ENCODE measurements around the gene ZFAND3.
"Not testable (repeated sequence)": the region's sequence is repeated elsewhere in the genome, so short reads cannot be mapped to it uniquely, and the experiment has no call there.

ZFAND3 gene

GRCh38 chr6:37940074-37940847, 120.7 kb downstream of the ZFAND3 start:
- TF ChIP-seq CTCF (IDR thresholded peaks at IDR 0.05; ENCODE audit: borderline replicate concordance, insufficient read depth, low read depth, low read length) = no peak
- no peak overlapping the region for H3K4me3 ChIP-seq (ENCODE audit: low read depth, low read length)

GRCh38 chr6:37941871-37942270, 122.3 kb downstream of the ZFAND3 start:
- no peak overlapping the region for H3K4me3 ChIP-seq (ENCODE audit: low read depth, low read length)
- no peak for TF ChIP-seq CTCF (IDR thresholded peaks at IDR 0.05; ENCODE audit: borderline replicate concordance, insufficient read depth, low read depth, low read length)

- no peak for TF ChIP-seq CTCF (IDR thresholded peaks at IDR 0.05; ENCODE audit: borderline replicate concordance, insufficient read depth, low read depth, low read length)
- no peak overlapping the region for H3K4me3 ChIP-seq (ENCODE audit: low read depth, low read length)
Observed at GRCh38 chr6:37942606-37943376, 123.3 kb downstream of the ZFAND3 start.

- no peak overlapping the region for H3K4me3 ChIP-seq (ENCODE audit: low read depth, low read length)
- no peak for TF ChIP-seq CTCF (IDR thresholded peaks at IDR 0.05; ENCODE audit: borderline replicate concordance, insufficient read depth, low read depth, low read length)
Observed at GRCh38 chr6:37943436-37944058, 124.0 kb downstream of the ZFAND3 start.

GRCh38 chr6:37946057-37946456, 126.5 kb downstream of the ZFAND3 start:
- TF ChIP-seq CTCF (IDR thresholded peaks at IDR 0.05; ENCODE audit: borderline replicate concordance, insufficient read depth, low read depth, low read length) = no peak
- no peak overlapping the region for H3K4me3 ChIP-seq (ENCODE audit: low read depth, low read length)

- no peak overlapping the region for H3K4me3 ChIP-seq (ENCODE audit: low read depth, low read length)
- TF ChIP-seq CTCF (IDR thresholded peaks at IDR 0.05; ENCODE audit: borderline replicate concordance, insufficient read depth, low read depth, low read length) = no peak
Observed at GRCh38 chr6:37947468-37947867, 127.9 kb downstream of the ZFAND3 start.

GRCh38 chr6:37948584-37948983, 129.1 kb downstream of the ZFAND3 start:
- not testable (repeated sequence) for H3K4me3 ChIP-seq (ENCODE audit: low read depth, low read length)
